Lower lobe of right lung (tissue), 2 donors: ENCODE data around the gene SNRPA. TPM values are rescaled to one million over a fixed set of nuclear protein-coding genes. Genes with fewer than 3 reads are reported as not detected.
"Not testable (repeated sequence)": the region's sequence is repeated elsewhere in the genome, so short reads cannot be mapped to it uniquely, and the experiment has no call there.

Experiments
- ATAC-seq, 2 donors: fragments of 200-7000 bp; cut with Tn5 transposase; one replicate each; pipeline ENCODE4 v1.9.1; 2020 to 2022; ENCODE audit warnings: mild to moderate bottlenecking in 2 of 2, moderate library complexity in 2 of 2
- DNase-seq: peaks from one replicate; pipeline ENCODE4 v3.0.0-alpha.2; 2020
- H3K27ac ChIP-seq: fragments of 200-600 bp; one replicate; pipeline ENCODE4 v1.8.0; 2022
- H3K27me3 ChIP-seq: fragments of 200-600 bp; one replicate; pipeline ENCODE4 v1.8.0; 2022; ENCODE audit warnings: low read depth
- H3K36me3 ChIP-seq: fragments of 200-600 bp; one replicate; pipeline ENCODE4 v1.8.0; 2022; ENCODE audit warnings: mild to moderate bottlenecking
- H3K4me1 ChIP-seq: fragments of 200-600 bp; one replicate; pipeline ENCODE4 v1.8.0; 2022
- H3K4me3 ChIP-seq: fragments of 200-600 bp; one replicate; pipeline ENCODE4 v1.8.0; 2022; ENCODE audit warnings: mild to moderate bottlenecking
- H3K9me3 ChIP-seq: fragments of 200-600 bp; one replicate; pipeline ENCODE4 v1.8.0; 2022
- CTCF ChIP-seq: fragments of 200-600 bp; IDR thresholded peaks from one replicate; pipeline ENCODE4 v1.8.0; 2022; ENCODE audit warnings: antibody characterized with exemption, mild to moderate bottlenecking
- intact Hi-C: fragments of 100-400 bp; cut with DNase I; formaldehyde crosslinking; loops from one replicate; pipeline ENCODE4 v1.11.0; 2022
- total RNA-seq: library from RNA; stranded (reverse); fragmentation: NEBNext Ultra II Directional; extraction: Animal tissue kit (Norgen Biotek cat#: 25700); gene quantifications from one replicate; pipeline ENCODE4 v1.2.1, GENCODE V29; 2021
- donor health status: DM: no; HTN: yes; CAD: no; lungs with severe emphysema.

Gene SNRPA
- total RNA-seq, 1 donor from 2014 or later: 44.8 TPM

GRCh38 chr19:40758491-40758890, 7.5 kb downstream of the SNRPA start:
- Histone ChIP-seq H3K9me3 (no peaks in the 10 kb centered on the region), H3K36me3 (peaks cover 93% of the 10 kb centered on the region), H3K27me3 (no peaks in the 10 kb centered on the region), H3K27ac (no peak overlapping the region), H3K4me3 (no peak overlapping the region), H3K4me1 (peaks cover 37% of the 10 kb centered on the region)
- intact Hi-C loops: no loop called here
- no peak for DNase-seq
- TF ChIP-seq CTCF: no peak
- no peak for ATAC-seq

GRCh38 chr19:40759352-40759751, 8.3 kb downstream of the SNRPA start:
- TF ChIP-seq CTCF: no peak
- Histone ChIP-seq H3K4me3 (no peak overlapping the region), H3K9me3 (no peaks in the 10 kb centered on the region), H3K4me1 (peaks cover 29% of the 10 kb centered on the region), H3K36me3 (peaks cover 95% of the 10 kb centered on the region), H3K27me3 (no peaks in the 10 kb centered on the region), H3K27ac (no peak overlapping the region)
- no peak for DNase-seq
- intact Hi-C loops: no loop called here
- no peak for ATAC-seq

GRCh38 chr19:40762754-40763470, 11.9 kb downstream of the SNRPA start:
- Histone ChIP-seq H3K36me3 (peaks cover 93% of the 10 kb centered on the region), H3K4me1 (no peaks in the 10 kb centered on the region), H3K4me3 (no peak overlapping the region), H3K27me3 (no peaks in the 10 kb centered on the region), H3K27ac (no peak overlapping the region), H3K9me3 (no peaks in the 10 kb centered on the region)
- intact Hi-C loops: no loop called here
- no peak for DNase-seq
- TF ChIP-seq CTCF: no peak
- peak in 1 of 2 donors; percentile 48 for ATAC-seq

GRCh38 chr19:40763526-40763925, 12.5 kb downstream of the SNRPA start:
- no peak for TF ChIP-seq CTCF
- DNase-seq: no peak
- no peak overlapping the region for H3K27ac ChIP-seq
- intact Hi-C loops: no loop called here
- H3K4me3 ChIP-seq: no peak overlapping the region
- ATAC-seq: no peak
- no peaks in the 10 kb centered on the region for H3K4me1 ChIP-seq
- peaks cover 87% of the 10 kb centered on the region for H3K36me3 ChIP-seq
- no peaks in the 10 kb centered on the region for H3K9me3 ChIP-seq
- H3K27me3 ChIP-seq: no peaks in the 10 kb centered on the region

GRCh38 chr19:40763963-40764362, 13.0 kb downstream of the SNRPA start:
- no peak overlapping the region for H3K27ac ChIP-seq
- H3K4me1 ChIP-seq: no peaks in the 10 kb centered on the region
- intact Hi-C loops: no loop called here
- H3K4me3 ChIP-seq: no peak overlapping the region
- H3K9me3 ChIP-seq: no peaks in the 10 kb centered on the region
- DNase-seq: no peak
- ATAC-seq: no peak
- no peak for TF ChIP-seq CTCF
- peaks cover 82% of the 10 kb centered on the region for H3K36me3 ChIP-seq
- no peaks in the 10 kb centered on the region for H3K27me3 ChIP-seq

- not testable (repeated sequence) for DNase-seq
Observed at GRCh38 chr19:40766385-40766784, 15.4 kb downstream of the SNRPA start.

More at GRCh38 chr19:40766385-40766784, 15.4 kb downstream of the SNRPA start:
- H3K4me3 ChIP-seq, ATAC-seq, H3K27me3 ChIP-seq, H3K9me3 ChIP-seq, H3K4me1 ChIP-seq, intact Hi-C loops, H3K27ac ChIP-seq: not testable (repeated sequence)
- peaks cover 58% of the 10 kb centered on the region for H3K36me3 ChIP-seq
